GM12878 (cell line): ENCODE data around the gene F2. TPM values are rescaled to one million over a fixed set of nuclear protein-coding genes. Genes with fewer than 3 reads are reported as not detected.

Source experiments
- ATAC-seq: fragments of 200-7000 bp; cut with Tn5 transposase; 3 replicates; pipeline ENCODE4 v1.9.1; 2020; ENCODE audit warnings: mild to moderate bottlenecking, moderate library complexity
- BruUV-seq: library from RNA; stranded (reverse); fragments of 400-500 nt; replicated peaks from 2 replicates; lab custom pipeline; 2021; lab: Mats Ljungman, UMichigan
- CTCF ChIA-PET: fragments of 300-600 bp; sonication (Branson Sonifier 250); formaldehyde crosslinking; extraction: SDS; loops from one replicate; lab custom pipeline; 2021; ENCODE audit warnings: inconsistent platforms; lab: Yijun Ruan, JAX
- POLR2A ChIA-PET: fragments of 350-600 bp; formaldehyde crosslinking; extraction: SDS; loops from one replicate; lab custom pipeline; 2021; ENCODE audit warnings: inconsistent platforms; lab: Charles Lee
- RAD21 ChIA-PET: fragments of 300-600 bp; sonication (Branson Sonifier 250); formaldehyde crosslinking; loops from one replicate; lab custom pipeline; 2023; ENCODE audit warnings: antibody characterized with exemption; ENCODE audit not compliant: unreplicated experiment; lab: Charles Lee
- SMC1A ChIA-PET: fragments of 300-600 bp; sonication (Branson Sonifier 250); formaldehyde crosslinking; loops from one replicate; lab custom pipeline; 2023; ENCODE audit not compliant: unreplicated experiment, uncharacterized antibody; lab: Charles Lee
- DNase-seq: peaks from one replicate; pipeline ENCODE4 v3.0.0-alpha.2; 2011; ENCODE audit warnings: low read depth, low spot score
- FAIRE-seq: peaks from 3 replicates; lab custom pipeline; 2011; peaks lifted over from hg19 to GRCh38; lab: Jason Lieb, UNC
- H2AFZ ChIP-seq: 2 replicates; pipeline ENCODE4 v1.6.0; 2011; ENCODE audit warnings: low read depth, low read length, control low read depth; ENCODE audit not compliant: control insufficient read depth
- H3K27ac ChIP-seq: 2 replicates; pipeline ENCODE4 v1.5.1; 2011; ENCODE audit warnings: control low read depth; ENCODE audit not compliant: control insufficient read depth, insufficient read depth
- H3K27me3 ChIP-seq, 2 experiments: replicated peaks in 1 of 2; 2 replicates each; pipeline versions ENCODE4 v1.6.0 to v1.6.1; 2011; ENCODE audit warnings: low read length in 1 of 2; ENCODE audit not compliant: control insufficient read depth in 2 of 2, insufficient read depth in 2 of 2
- H3K36me3 ChIP-seq, 2 experiments: 2 replicates each; pipeline ENCODE4 v1.5.1; 2011; ENCODE audit warnings: low read length in 1 of 2; ENCODE audit not compliant: control insufficient read depth in 2 of 2, insufficient read depth in 2 of 2
- H3K4me1 ChIP-seq: 2 replicates; pipeline ENCODE4 v1.6.1; 2011; ENCODE audit warnings: mild to moderate bottlenecking, low read length, moderate library complexity, mixed read lengths; ENCODE audit not compliant: control insufficient read depth, insufficient read depth
- H3K4me2 ChIP-seq: 2 replicates; pipeline ENCODE4 v1.6.0; 2011; ENCODE audit warnings: control low read depth; ENCODE audit not compliant: control insufficient read depth, insufficient read depth
- H3K4me3 ChIP-seq: fragments of 200-600 bp; sonication (generic); 2 replicates; pipeline ENCODE4 v1.5.1; 2016
- H3K79me2 ChIP-seq: 2 replicates; pipeline ENCODE4 v1.6.0; 2011; ENCODE audit warnings: low read length; ENCODE audit not compliant: control insufficient read depth, insufficient read depth
- H3K9ac ChIP-seq: 2 replicates; pipeline ENCODE4 v1.8.0; 2011; ENCODE audit warnings: low read length, control low read depth, mixed read lengths; ENCODE audit not compliant: control insufficient read depth, insufficient read depth
- H3K9me3 ChIP-seq: replicated peaks from 3 replicates; pipeline ENCODE4 v1.5.1; 2011; ENCODE audit warnings: mild to moderate bottlenecking, low read length; ENCODE audit not compliant: control insufficient read depth, insufficient read depth
- H4K20me1 ChIP-seq: 2 replicates; pipeline ENCODE4 v1.6.0; 2011; ENCODE audit not compliant: control insufficient read depth, insufficient read depth
- BCL3 ChIP-seq: IDR thresholded peaks from 2 replicates; pipeline ENCODE4 v1.6.1; 2011; ENCODE audit warnings: borderline replicate concordance, low read depth, mild to moderate bottlenecking, moderate library complexity, low read length; ENCODE audit not compliant: insufficient read depth, poor library complexity, severe bottlenecking
- BHLHE40 ChIP-seq, 2 experiments: fragments of 450-650 bp in 1 of 2; IDR thresholded peaks; 2 replicates each; pipeline ENCODE4 v1.6.1; 2011 to 2017; ENCODE audit warnings: low read depth in 2 of 2, borderline replicate concordance in 1 of 2, improper control_type of control experiment in 1 of 2, low read length in 1 of 2, mild to moderate bottlenecking in 1 of 2
- ELK1 ChIP-seq: IDR thresholded peaks from 2 replicates; pipeline ENCODE4 v1.6.1; 2012; ENCODE audit warnings: low read depth, low read length, improper control_type of control experiment
- JUND ChIP-seq: IDR thresholded peaks from 2 replicates; pipeline ENCODE4 v1.6.1; 2012; ENCODE audit warnings: low read depth, mild to moderate bottlenecking, low read length, improper control_type of control experiment, moderate library complexity
- KLF5 ChIP-seq: fragments of 450-650 bp; IDR thresholded peaks from 2 replicates; pipeline ENCODE4 v1.6.1; 2014; ENCODE audit warnings: mild to moderate bottlenecking; ENCODE audit not compliant: partially characterized antibody
- NFXL1 ChIP-seq: fragments of 450-650 bp; IDR thresholded peaks from 2 replicates; pipeline ENCODE4 v1.6.1; 2017; ENCODE audit warnings: antibody characterized with exemption, mild to moderate bottlenecking, borderline replicate concordance
- NR2C1 ChIP-seq: fragments of 450-650 bp; IDR thresholded peaks from 2 replicates; pipeline ENCODE4 v1.6.1; 2017; ENCODE audit warnings: antibody characterized with exemption, mild to moderate bottlenecking, moderate library complexity
- PAX8 ChIP-seq: fragments of 450-650 bp; IDR thresholded peaks from 2 replicates; pipeline ENCODE4 v1.6.1; 2017; ENCODE audit warnings: mild to moderate bottlenecking, moderate library complexity
- POLR2AphosphoS2 ChIP-seq: IDR thresholded peaks from 2 replicates; pipeline ENCODE4 v1.6.1; 2011; ENCODE audit warnings: low read depth, mild to moderate bottlenecking, low read length, improper control_type of control experiment, moderate library complexity
- SP1 ChIP-seq: IDR thresholded peaks from one replicate; pipeline ENCODE4 v1.6.1; 2011; ENCODE audit warnings: low read depth, low read length
- USF1 ChIP-seq: IDR thresholded peaks from 2 replicates; pipeline ENCODE4 v1.6.1; 2011; ENCODE audit warnings: borderline replicate concordance, low read depth, mild to moderate bottlenecking, moderate library complexity, mixed read lengths, low read length; ENCODE audit not compliant: insufficient read depth; ENCODE audit errors: extremely low read length
- ZNF217 ChIP-seq: fragments of 450-650 bp; IDR thresholded peaks from 2 replicates; pipeline ENCODE4 v1.6.1; 2017; ENCODE audit warnings: antibody characterized with exemption, mild to moderate bottlenecking
- WGBS: methylation state at CpG from one replicate; pipeline ENCODE4 v1.1.6; 2016; ENCODE audit warnings: low lambda C conversion rate; ENCODE audit not compliant: insufficient replicate concordance, insufficient coverage; ENCODE audit errors: missing lambda C conversion rate; 5-methylcytosine and 5-hydroxymethylcytosine counted together
- in situ Hi-C: fragments of 300-500 bp; cut with MboI; formaldehyde crosslinking; loops from 9 replicates; pipeline ENCODE4 v1.14.3; 2018; ENCODE audit warnings: mixed read lengths
- intact Hi-C: fragments of 100-400 bp; cut with micrococcal nuclease; formaldehyde crosslinking; loops from one replicate; pipeline ENCODE4 v1.14.2; 2022; ENCODE audit not compliant: unreplicated experiment
- polyA plus RNA-seq, 11 experiments: library from polyadenylated mRNA; depleted of rRNA in 4 of 11; unstranded in 6 of 11; stranded (reverse) in 5 of 11; fragments of >200 nt; fragmentation: Nextera tagmentation in 4 of 11; fragmentation: Illumina TruSeq in 1 of 11; extraction: Ambion mirVana in 4 of 11; extraction: Trizol in 1 of 11; gene quantifications; 1 replicate in 1 of 11; 2 replicates in 10 of 11; pipeline versions ENCODE4 v1.2.1 to v1.2.3, GENCODE V29; 2011 to 2016; ENCODE audit warnings: inconsistent platforms in 2 of 11, missing spikeins in 2 of 11, low read depth in 1 of 11
- total RNA-seq, 4 experiments: library from RNA; depleted of rRNA in 3 of 4; stranded (reverse); fragments of >200 nt in 3 of 4; fragmentation: Illumina TruSeq in 1 of 4; extraction: Trizol in 1 of 4; gene quantifications; 2 replicates each; pipeline versions ENCODE4 v1.2.1 to v1.2.3, GENCODE V29; 2013 to 2021

Gene F2
- total and polyA plus RNA-seq, 10 of the 15 experiments (the other 5 are each of a cell fraction or from before 2014, with no cell fraction given), result 0.23 to 0.72 TPM; not detected in 8

- no peak overlapping the region for H3K4me2 ChIP-seq
- FAIRE-seq (no peak), ATAC-seq (no peak)
- ChIA-PET CTCF (no interaction called here), POLR2A (no interaction called here), SMC1A (no interaction called here), RAD21 (no interaction called here)
- H2AFZ ChIP-seq, result no peak overlapping the region
- peaks cover 3 to 25% of the 10 kb centered on the region in 2 experiments; a peak in 3 of 4 replicates for H3K36me3 ChIP-seq
- WGBS, result 77% methylated on average over 9 of the region's 9 CpGs
- no peak overlapping the region for H3K9ac ChIP-seq
- H4K20me1 ChIP-seq, result no peaks in the 10 kb centered on the region
- TF ChIP-seq JUND (no peak), BHLHE40 (IDR thresholded peaks at IDR 0.05; ENCODE audit: borderline replicate concordance in 1 of 2, low read depth in 2 of 2, low read length in 1 of 2) (no peak), POLR2AphosphoS2 (no peak), NR2C1 (no peak), NFXL1 (no peak), SP1 (no peak), ZNF217 (no peak), PAX8 (no peak), KLF5 (no peak), USF1 (no peak), BCL3 (no peak), ELK1 (no peak)
- TF ChIP-seq, all 136 proteins: peak for 0
- no peak for DNase-seq
- Histone ChIP-seq H3K4me1 (no peaks in the 10 kb centered on the region), H3K4me3 (no peak overlapping the region), H3K27ac (no peak overlapping the region), H3K27me3 (no peaks in the 10 kb centered on the region), H3K79me2 (no peaks in the 10 kb centered on the region), H3K9me3 (no peaks in the 10 kb centered on the region)
- in situ Hi-C loops, result no loop called here
- BruUV-seq, result no TSS peak
- intact Hi-C loops, result no loop called here
Measured at GRCh38 chr11:46678741-46679130, 40.3 kb upstream of the F2 start.
